Right hindlimb (tissue), 1 donor: ENCODE results near the gene PILRB.
"Not testable (repeated sequence)": the region's sequence is repeated elsewhere in the genome, so short reads cannot be mapped to it uniquely, and the experiment has no call there.

ENCODE experiments used
- DNase-seq: peaks from one replicate; pipeline ENCODE4 v3.0.0-alpha.2; 2018

PILRB gene

GRCh38 chr7:100378114-100378755 lies 20.3 kb downstream of the PILRB start:
- DNase-seq: no peak

- no peak for DNase-seq
These were observed 22.3 kb downstream of the PILRB start for GRCh38 chr7:100380196-100380595.

GRCh38 chr7:100381531-100382233 lies 23.8 kb downstream of the PILRB start:
- not testable (repeated sequence) for DNase-seq

- DNase-seq: not testable (repeated sequence)
These were observed 24.4 kb downstream of the PILRB start for GRCh38 chr7:100382234-100382853.

GRCh38 chr7:100384628-100385294 lies 26.8 kb downstream of the PILRB start:
- no peak for DNase-seq

- no peak for DNase-seq
These were observed 29.0 kb downstream of the PILRB start for GRCh38 chr7:100386940-100387339.

- DNase-seq: no peak
These were observed 29.8 kb downstream of the PILRB start for GRCh38 chr7:100387695-100388094.

GRCh38 chr7:100389437-100390088 lies 31.6 kb downstream of the PILRB start:
- no peak for DNase-seq

GRCh38 chr7:100390286-100391009 lies 32.5 kb downstream of the PILRB start:
- DNase-seq: no peak

- DNase-seq: no peak
These were observed 35.5 kb downstream of the PILRB start for GRCh38 chr7:100393233-100393905.

- DNase-seq: no peak
These were observed 36.2 kb downstream of the PILRB start for GRCh38 chr7:100394077-100394476.

- DNase-seq: no peak
These were observed 38.6 kb downstream of the PILRB start for GRCh38 chr7:100396421-100396982.

- DNase-seq: no peak
These were observed 39.6 kb downstream of the PILRB start for GRCh38 chr7:100397315-100398081.

- DNase-seq: no peak
These were observed 40.3 kb downstream of the PILRB start for GRCh38 chr7:100398239-100398638.

- DNase-seq: no peak
These were observed 42.1 kb downstream of the PILRB start for GRCh38 chr7:100400041-100400440.

GRCh38 chr7:100400656-100401055 lies 42.7 kb downstream of the PILRB start:
- no peak for DNase-seq

- DNase-seq: no peak
These were observed 43.9 kb downstream of the PILRB start for GRCh38 chr7:100401811-100402210.

GRCh38 chr7:100402241-100402640 lies 44.3 kb downstream of the PILRB start:
- DNase-seq: no peak

GRCh38 chr7:100406767-100407166 lies 48.9 kb downstream of the PILRB start:
- DNase-seq: no peak
